ENCODE data around the gene CD226. TPM values are rescaled to one million over a fixed set of nuclear protein-coding genes. Genes with fewer than 3 reads are reported as not detected.

Gene CD226
- total RNA-seq, 1 donor from 2014 or later, result not detected

DNA sequence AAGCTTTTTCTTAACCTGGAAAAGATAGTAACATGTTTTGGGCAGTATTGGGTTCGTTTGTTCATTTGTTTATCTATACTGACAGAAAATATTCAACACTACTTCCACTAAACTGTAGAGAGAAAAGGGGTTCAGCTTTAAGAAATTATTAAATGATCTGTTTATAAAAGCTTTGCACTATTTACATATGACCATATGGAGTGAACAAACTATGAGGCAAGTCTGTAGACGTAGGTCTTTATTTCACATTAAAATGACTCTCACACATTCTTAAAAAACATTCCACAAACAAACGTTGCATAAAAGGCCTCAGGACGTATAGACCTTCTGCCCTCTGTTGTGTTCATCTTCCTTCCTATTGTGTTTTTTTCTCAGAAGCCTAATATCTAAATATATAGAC lies 94.6 kb downstream of the CD226 start:
- Histone ChIP-seq H3K4me2 (no peak overlapping the region), H3F3A (ENCODE audit: low read depth) (no peaks in the 10 kb centered on the region), H3K4me3 (no peak overlapping the region), H3K36me3 (no peaks in the 10 kb centered on the region), H3K9me3 (ENCODE audit: low read depth) (no peaks in the 10 kb centered on the region), H3K9ac (no peak overlapping the region), H3K79me2 (ENCODE audit: low read depth) (no peaks in the 10 kb centered on the region), H3K27me3 (no peaks in the 10 kb centered on the region), H3K27ac (no peak overlapping the region), H2AFZ (replicated peaks) (no peak overlapping the region), H3K4me1 (no peaks in the 10 kb centered on the region), H4K20me1 (ENCODE audit: low read depth) (no peaks in the 10 kb centered on the region)
- no peak for TF ChIP-seq EZH2phosphoT487 (IDR thresholded peaks at IDR 0.05)
- no peak for TF ChIP-seq EZH2 (IDR thresholded peaks at IDR 0.05)
- TF ChIP-seq, protein P1, sequence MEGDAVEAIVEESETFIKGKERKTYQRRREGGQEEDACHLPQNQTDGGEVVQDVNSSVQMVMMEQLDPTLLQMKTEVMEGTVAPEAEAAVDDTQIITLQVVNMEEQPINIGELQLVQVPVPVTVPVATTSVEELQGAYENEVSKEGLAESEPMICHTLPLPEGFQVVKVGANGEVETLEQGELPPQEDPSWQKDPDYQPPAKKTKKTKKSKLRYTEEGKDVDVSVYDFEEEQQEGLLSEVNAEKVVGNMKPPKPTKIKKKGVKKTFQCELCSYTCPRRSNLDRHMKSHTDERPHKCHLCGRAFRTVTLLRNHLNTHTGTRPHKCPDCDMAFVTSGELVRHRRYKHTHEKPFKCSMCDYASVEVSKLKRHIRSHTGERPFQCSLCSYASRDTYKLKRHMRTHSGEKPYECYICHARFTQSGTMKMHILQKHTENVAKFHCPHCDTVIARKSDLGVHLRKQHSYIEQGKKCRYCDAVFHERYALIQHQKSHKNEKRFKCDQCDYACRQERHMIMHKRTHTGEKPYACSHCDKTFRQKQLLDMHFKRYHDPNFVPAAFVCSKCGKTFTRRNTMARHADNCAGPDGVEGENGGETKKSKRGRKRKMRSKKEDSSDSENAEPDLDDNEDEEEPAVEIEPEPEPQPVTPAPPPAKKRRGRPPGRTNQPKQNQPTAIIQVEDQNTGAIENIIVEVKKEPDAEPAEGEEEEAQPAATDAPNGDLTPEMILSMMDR (IDR thresholded peaks at IDR 0.05), result no peak
- H3K27ac Mint-ChIP-seq, result no peak overlapping the region
- no peak for DNase-seq (ENCODE audit: low spot score)
- H3K9me3 Mint-ChIP-seq, result no peaks in the 10 kb centered on the region
- no peak overlapping the region for H3K4me3 Mint-ChIP-seq
- H3K4me1 Mint-ChIP-seq, result no peaks in the 10 kb centered on the region
- H3K27me3 Mint-ChIP-seq (ENCODE audit: insufficient read depth, low read depth), result no peaks in the 10 kb centered on the region
- no peaks in the 10 kb centered on the region for H3K36me3 Mint-ChIP-seq

DNA sequence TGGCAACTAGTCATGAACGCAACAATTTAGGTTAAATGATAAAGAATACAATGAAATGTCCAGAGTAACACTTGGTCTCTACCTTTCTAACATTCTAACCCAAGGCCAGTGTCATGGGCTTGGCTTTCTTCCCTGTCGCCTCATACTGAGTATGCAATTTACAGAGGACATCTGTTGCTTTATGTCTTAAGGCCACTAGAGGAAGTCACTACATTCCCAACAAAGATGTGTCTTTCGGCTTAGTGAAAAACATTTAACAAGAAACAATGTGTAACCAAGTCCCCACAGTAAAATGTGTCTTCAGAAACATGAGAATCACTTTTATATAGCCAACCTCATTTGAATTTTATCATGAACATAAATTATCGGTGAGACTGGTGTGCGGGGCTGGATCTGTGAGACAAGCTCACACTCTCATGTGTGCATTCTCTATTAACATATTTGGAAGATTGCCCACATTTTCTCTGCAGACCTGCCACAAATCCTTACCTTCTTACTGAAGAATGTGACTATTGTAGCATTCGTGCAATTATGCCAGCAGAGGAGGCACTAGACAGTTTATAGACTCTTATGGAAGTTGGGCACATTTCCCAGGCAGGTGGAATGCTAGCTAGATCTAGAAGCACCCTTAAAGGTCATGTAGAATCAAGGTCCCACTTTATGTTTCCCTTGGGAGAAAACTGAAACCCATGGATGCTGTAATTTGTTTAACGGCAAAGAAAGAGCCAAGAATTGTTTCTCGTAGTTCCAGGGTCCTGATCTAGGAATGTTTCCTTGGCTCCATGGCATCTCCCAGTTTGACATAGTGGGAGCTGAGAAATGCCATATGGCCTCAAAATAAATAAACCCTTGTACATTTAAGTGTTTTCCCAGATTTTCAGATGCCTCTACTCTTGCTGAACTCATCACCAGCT lies 101.8 kb downstream of the CD226 start:
- Histone ChIP-seq H3K4me1 (peaks cover 6% of the 10 kb centered on the region), H4K20me1 (ENCODE audit: low read depth) (no peaks in the 10 kb centered on the region), H3K9ac (no peak overlapping the region), H2AFZ (replicated peaks) (no peak overlapping the region), H3K79me2 (ENCODE audit: low read depth) (no peaks in the 10 kb centered on the region), H3F3A (ENCODE audit: low read depth) (no peaks in the 10 kb centered on the region), H3K36me3 (no peaks in the 10 kb centered on the region), H3K27me3 (no peaks in the 10 kb centered on the region), H3K4me2 (no peak overlapping the region), H3K4me3 (no peak overlapping the region), H3K9me3 (ENCODE audit: low read depth) (no peaks in the 10 kb centered on the region), H3K27ac (no peak overlapping the region)
- no peak for DNase-seq (ENCODE audit: low spot score)
- H3K27me3 Mint-ChIP-seq (ENCODE audit: insufficient read depth, low read depth), result no peaks in the 10 kb centered on the region
- no peaks in the 10 kb centered on the region for H3K9me3 Mint-ChIP-seq
- H3K4me3 Mint-ChIP-seq, result no peak overlapping the region
- H3K36me3 Mint-ChIP-seq, result peaks cover 1% of the 10 kb centered on the region
- no peak overlapping the region for H3K27ac Mint-ChIP-seq
- TF ChIP-seq EZH2phosphoT487 (IDR thresholded peaks at IDR 0.05), result no peak
- no peak for TF ChIP-seq EZH2 (IDR thresholded peaks at IDR 0.05)
- TF ChIP-seq, protein P1 (IDR thresholded peaks at IDR 0.05), result no peak
- peaks cover 25% of the 10 kb centered on the region for H3K4me1 Mint-ChIP-seq

DNA sequence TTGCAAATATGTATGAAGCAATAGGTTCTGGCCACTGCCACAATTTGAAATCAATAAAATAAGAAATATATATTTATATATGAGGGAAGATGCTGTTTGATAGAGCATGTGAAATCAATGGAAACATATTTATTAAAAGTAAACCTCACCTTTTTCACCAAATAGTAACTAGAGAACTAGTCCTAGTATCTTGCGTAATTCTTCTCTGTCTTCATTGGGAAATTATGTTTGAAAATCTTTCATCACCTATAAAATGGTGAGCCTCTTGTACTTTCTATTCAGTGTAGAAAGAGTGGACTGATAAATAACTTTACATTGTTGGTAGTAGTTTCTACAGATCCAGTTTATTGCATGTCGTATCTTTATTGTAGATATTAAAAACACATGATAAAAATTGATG lies 103.0 kb downstream of the CD226 start:
- no peak overlapping the region for H3K27ac ChIP-seq
- no peaks in the 10 kb centered on the region for H3K9me3 ChIP-seq (ENCODE audit: low read depth)
- H3K4me3 ChIP-seq, result no peak overlapping the region
- Mint-ChIP-seq H3K27ac (no peak overlapping the region), H3K4me1 (peaks cover 35% of the 10 kb centered on the region), H3K4me3 (no peak overlapping the region), H3K9me3 (no peaks in the 10 kb centered on the region), H3K36me3 (peaks cover 1% of the 10 kb centered on the region), H3K27me3 (ENCODE audit: insufficient read depth, low read depth) (no peaks in the 10 kb centered on the region)
- H3K9ac ChIP-seq, result no peak overlapping the region
- H3K27me3 ChIP-seq, result no peaks in the 10 kb centered on the region
- no peak overlapping the region for H2AFZ ChIP-seq (replicated peaks)
- no peaks in the 10 kb centered on the region for H3F3A ChIP-seq (ENCODE audit: low read depth)
- H3K79me2 ChIP-seq (ENCODE audit: low read depth), result no peaks in the 10 kb centered on the region
- no peak for DNase-seq (ENCODE audit: low spot score)
- TF ChIP-seq, protein P1 (IDR thresholded peaks at IDR 0.05), result no peak
- TF ChIP-seq EZH2 (IDR thresholded peaks at IDR 0.05), result no peak
- no peak for TF ChIP-seq EZH2phosphoT487 (IDR thresholded peaks at IDR 0.05)
- H3K4me2 ChIP-seq, result no peak overlapping the region
- H4K20me1 ChIP-seq (ENCODE audit: low read depth), result no peaks in the 10 kb centered on the region
- no peaks in the 10 kb centered on the region for H3K36me3 ChIP-seq
- H3K4me1 ChIP-seq, result peaks cover 6% of the 10 kb centered on the region
